HG03442 (cell line): Measurements from ENCODE around the gene NPIPA8.
"Not testable (repeated sequence)": the region's sequence is repeated elsewhere in the genome, so short reads cannot be mapped to it uniquely, and the experiment has no call there.

Experiments used
- ATAC-seq: cut with Tn5 transposase; IDR thresholded peaks from one replicate; pipeline ENCODE4 v1.9.1; 2021; ENCODE audit warnings: mild to moderate bottlenecking, moderate library complexity; ENCODE audit not compliant: unreplicated experiment

NPIPA8 gene

DNA sequence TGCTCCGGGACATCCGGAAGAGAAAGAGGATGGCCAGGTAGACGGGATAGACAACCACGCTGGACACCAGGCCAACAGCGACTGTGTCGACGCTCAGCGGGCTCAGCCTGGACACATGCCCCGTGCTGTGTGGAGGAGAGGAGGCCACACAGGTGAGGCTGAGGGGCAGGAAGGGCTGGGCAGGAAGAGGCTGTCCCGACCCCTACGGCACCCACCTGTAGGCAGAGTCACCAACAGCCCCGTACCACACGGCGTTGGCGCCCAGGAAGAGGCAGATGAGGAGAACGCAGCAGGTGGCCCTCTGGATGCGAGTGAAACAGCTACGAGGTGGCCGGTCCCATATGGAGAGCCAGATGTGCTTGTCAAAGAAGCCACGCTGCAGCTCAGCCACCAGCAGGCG is at the start of gene NPIPA8:
Gene NPIPA8, minus strand, starts transcription at position 101 of the 400 bp plus-strand sequence. CDS start 4,074 bp downstream, outside the sequence.
- ATAC-seq: not testable (repeated sequence)

DNA sequence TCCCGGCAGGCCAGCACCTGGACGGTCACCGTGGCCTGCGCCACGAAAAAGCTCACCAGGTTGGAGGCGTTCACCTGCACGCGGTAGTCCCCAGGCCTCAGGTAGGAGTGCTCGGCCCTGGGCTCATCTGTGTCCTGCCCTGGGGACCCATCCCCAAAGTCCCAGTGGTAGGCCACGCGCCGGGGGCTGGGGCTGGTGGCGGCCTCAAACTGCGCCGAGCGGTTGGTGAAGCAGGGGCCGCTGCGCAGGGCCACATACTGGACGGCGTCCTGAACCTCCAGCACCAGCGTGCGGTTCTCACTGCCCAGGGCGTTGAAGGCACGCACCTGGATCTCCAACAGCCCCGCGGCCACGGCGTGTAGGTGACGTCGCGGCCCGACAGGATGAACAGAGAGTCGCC is 48.7 kb upstream of the NPIPA8 start:
- not testable (repeated sequence) for ATAC-seq

DNA sequence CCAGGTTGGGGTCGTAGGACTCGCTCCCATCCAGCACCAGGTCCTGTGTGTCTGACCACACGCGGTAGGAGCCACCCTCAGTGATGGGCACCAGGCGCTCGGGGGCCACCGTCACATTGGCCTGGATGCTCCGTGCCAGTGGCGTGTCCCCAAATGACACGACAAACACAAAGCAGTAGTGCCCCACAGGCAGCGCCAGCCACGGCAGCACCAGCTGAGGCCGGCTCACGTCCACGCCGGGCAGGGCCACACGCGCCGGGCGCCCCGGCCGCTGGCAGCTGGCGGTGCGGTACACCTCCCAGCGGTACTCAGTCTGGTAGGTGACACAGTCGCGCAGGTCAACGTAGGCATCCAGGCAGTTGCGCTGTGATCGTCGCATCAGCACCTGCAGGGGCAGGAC is 48.3 kb upstream of the NPIPA8 start:
- ATAC-seq: not testable (repeated sequence)

DNA sequence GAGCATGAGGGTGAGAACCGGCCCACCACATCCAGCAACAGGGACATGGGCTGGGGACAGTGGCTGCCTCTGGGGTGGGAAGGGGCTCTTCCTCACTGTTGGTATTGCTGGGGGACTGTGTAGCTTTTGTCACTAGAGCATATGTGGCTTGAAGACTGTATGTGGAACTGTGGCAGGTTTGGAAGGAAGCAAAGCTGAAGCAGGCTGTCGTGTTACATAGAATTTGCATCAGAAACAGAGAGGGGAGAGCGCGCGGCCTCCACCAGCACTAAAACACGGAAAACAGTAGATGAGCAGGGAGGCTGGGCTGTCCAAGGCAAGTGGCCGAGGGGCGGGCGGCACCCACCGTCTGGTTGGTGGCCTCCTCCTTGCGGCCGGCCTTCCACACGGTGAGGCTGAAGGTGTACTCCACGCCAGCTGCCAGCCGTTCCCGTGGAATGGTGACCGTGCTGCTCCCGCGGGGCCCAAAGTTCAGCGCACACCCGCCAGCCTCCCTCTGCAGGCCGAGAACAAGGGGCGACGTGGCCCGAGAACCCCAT is 47.6 kb upstream of the NPIPA8 start:
- ATAC-seq: not testable (repeated sequence)

DNA sequence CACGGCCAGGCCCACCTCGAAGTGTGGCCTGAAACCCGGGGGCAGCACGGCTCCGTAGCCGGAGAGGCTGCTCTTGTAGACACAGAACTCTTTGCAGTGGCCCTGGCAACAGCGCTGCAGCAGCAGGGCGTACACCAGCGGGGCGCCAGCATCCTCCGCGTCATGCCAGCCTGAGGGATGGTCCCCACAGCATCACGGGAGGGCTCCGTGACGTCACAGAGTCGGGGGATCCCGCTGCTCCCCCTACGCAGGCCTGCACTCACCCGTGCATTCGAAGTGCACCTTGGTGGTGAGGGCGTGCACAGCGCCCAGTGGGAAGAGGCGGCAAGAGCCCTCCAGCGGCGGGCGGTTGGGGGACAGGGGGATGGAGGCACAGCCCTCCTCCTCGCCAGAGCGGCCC is 46.2 kb upstream of the NPIPA8 start:
- ATAC-seq: not testable (repeated sequence)

DNA sequence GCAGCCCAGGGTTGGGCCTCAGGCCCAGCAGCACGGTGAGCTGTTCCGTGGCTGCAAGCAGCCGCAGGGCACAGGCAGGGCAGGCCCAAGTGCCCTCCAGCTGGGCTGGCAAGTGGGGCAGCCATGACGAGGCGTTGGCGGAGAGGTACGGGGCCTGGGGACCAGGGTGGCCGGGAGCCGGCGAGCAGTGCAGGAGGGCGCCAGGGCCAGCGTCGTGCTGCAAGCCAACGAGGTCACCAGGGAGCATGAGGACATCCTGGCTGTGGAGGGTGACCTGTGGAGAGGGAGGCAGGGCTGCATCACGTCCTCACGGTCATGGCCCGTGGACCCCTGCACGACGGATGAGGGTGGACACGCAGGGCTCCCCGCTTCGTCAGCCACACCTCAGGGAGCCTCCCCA is 11.2 kb upstream of the NPIPA8 start:
- ATAC-seq: not testable (repeated sequence)

DNA sequence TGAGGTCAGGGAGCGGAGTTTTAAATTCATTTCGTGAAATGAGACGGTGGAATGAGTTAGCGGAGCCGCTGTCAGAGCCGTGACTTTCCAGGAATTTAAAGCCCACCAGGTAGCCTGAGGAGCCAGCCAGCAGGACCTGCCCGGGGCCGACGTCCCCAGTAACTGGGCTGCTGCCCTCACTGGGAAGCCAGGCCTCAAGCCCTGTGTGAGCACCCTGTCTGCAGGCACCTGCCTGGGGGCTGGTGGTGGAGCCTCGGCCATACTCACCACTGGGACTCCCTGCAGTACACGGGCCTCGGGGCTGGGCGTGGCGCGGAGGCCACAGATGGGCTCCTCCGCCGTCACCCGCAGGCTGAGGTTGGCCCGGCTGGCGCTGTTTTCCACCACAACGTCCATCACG is 10.5 kb upstream of the NPIPA8 start:
- ATAC-seq: not testable (repeated sequence)

DNA sequence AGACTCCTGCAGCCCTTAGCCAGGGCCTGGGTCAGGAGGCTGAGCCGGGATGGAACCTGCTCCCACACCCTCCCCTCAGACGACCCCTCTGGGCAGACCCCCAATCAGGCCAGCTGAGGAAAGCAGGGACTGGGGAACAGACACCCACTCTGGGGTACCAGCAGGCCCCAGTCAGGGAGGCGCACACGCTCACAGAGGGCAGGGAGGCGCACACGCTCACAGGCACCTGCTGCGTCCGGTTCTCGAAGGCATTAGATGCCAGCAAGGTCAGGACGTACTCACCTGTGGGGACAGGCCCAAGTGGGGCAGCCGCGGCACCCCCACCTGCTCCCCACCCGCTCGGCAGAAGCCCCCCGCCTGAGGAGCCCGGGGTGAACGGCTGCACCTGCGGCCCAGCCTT is 8.1 kb upstream of the NPIPA8 start:
- not testable (repeated sequence) for ATAC-seq

DNA sequence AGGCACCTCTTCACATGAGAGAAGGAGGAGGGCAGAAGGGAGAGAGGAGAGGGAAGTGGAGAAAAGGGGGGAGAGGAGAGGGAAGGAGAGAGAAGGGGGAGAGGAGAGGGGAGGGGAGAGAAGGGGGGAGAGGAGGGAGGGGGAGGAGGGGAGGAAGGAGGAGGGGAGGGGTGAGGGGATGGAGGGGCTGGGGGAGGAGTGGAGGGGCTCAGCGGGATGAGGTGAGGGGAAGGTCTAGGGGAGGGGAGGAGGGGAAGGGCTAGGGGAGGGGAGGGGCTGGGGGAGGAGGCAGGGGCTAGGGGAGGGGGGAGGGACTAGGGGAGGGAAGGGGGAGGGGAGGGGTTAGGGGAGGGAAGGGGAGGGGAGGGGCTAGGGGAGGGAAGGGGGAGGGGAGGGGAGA is 5.5 kb upstream of the NPIPA8 start:
- ATAC-seq: not testable (repeated sequence)

DNA sequence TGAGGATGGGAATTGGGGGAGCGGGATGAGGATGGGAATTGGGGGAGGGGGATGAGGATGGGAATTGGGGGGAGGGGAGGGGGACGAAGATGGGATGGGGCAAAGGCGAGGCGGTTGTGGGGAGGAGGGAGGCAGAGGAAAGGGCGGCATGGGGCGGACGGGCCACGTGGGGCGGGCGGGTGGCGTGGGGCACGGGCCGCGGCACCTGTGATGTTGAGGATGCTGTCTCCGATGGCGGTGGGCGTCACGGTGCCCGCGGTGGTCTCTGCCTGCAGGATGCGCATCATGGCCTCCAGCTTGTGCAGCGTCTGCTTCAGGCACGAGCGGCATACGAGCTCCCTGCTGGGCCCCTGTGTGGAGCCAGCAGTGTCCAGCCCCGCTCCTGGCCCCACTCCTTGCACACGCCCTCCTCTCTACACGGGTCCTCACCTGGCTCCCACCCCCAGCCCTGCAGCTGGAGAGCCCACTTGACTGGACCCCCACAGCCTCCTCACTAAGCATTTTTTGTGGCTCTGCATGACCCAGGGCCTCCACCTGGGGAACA is 5.0 kb upstream of the NPIPA8 start:
- not testable (repeated sequence) for ATAC-seq

DNA sequence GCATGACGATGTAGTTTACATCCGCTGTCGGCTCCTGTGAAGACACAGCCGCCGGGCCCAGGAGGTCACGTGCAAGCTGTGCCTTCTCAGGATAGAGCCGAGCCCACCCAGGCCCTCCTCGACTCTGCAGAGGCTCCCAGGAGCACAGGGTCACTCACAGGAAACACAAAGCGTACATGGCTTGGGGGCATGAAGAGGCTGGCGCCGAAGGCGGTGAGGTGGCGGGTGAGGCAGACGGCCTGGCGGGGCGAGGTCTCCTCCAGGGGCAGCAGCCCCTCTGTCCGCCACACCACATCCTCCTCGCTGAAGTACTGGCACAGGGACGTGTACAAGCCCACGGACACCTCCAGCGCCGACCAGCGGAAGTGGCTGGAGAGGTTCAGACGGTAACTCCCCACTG is 2.7 kb upstream of the NPIPA8 start:
- not testable (repeated sequence) for ATAC-seq

DNA sequence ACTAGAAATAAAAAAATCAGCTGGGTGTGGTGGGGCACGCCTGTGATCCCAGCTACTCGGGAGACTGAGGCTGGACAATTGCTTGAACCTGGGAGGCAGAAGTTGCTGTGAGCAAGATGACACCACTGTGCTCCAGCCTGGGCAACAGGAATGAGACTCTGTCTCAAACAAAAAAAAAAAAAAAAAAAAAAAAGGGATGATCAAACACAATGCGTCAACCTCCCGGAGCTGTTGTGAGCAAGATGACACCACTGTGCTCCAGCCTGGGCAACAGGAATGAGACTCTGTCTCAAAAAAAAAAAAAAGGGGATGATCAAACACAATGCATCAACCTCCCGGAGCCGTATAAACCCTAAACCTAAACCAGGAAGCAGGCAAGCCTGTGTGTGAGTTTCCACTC is 24.7 kb downstream of the NPIPA8 start:
- not testable (repeated sequence) for ATAC-seq

DNA sequence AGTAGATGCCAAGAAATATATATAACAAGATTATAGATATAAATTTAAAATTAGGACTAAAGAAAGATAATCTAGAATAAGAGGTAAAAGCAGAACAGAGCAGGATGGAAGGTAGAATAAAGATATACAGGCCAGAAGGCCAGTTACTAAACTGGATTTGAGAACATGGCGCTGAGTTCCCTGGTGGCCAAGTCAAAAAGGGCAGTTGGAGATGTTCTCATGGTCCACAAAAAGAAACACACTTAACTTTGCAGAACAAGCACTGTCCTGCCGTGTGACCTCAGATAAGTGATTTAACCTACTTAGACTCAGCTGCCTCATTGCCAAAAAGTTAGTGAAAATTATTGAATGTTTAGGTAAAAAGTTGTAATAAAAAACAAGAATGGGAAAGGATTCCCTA is 27.4 kb downstream of the NPIPA8 start:
- not testable (repeated sequence) for ATAC-seq

DNA sequence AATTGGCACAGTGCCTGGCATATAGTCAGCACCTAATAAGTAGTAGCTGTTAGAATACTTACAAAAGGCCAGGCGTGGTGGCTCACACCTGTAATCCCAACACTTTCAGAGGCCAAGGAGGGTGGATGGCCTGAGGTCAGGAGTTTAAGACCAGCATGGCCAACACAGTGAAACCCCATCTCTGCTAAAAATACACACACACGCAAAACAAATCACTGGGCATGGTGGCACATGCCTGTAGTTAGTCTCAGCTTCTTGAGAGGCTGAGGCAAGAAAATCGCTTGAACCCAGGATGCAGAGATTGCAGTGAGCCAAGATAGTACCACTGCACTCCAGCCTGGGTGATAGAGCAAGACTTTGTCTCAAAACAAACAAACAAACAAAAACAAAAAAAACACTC is 29.3 kb downstream of the NPIPA8 start:
- not testable (repeated sequence) for ATAC-seq

DNA sequence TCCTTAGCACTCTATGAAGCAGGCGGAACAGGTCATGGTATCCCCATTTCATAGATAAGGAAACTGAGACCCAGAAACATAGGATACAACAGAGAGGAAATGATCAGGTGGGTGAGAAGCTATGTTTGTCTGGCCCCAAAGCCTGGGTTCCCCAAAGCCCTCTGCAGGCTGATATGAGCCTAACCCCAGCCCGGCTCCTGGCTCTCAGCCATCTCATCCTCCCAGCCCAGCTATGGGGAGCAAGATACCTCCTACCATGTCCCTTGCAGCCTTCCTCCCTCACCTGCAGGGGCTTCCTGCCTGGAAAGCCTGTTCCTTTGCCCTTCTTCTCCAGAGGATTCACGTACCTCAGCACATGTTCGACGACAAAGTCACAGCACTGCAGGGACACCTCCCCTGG is 30.5 kb downstream of the NPIPA8 start:
- ATAC-seq: not testable (repeated sequence)

DNA sequence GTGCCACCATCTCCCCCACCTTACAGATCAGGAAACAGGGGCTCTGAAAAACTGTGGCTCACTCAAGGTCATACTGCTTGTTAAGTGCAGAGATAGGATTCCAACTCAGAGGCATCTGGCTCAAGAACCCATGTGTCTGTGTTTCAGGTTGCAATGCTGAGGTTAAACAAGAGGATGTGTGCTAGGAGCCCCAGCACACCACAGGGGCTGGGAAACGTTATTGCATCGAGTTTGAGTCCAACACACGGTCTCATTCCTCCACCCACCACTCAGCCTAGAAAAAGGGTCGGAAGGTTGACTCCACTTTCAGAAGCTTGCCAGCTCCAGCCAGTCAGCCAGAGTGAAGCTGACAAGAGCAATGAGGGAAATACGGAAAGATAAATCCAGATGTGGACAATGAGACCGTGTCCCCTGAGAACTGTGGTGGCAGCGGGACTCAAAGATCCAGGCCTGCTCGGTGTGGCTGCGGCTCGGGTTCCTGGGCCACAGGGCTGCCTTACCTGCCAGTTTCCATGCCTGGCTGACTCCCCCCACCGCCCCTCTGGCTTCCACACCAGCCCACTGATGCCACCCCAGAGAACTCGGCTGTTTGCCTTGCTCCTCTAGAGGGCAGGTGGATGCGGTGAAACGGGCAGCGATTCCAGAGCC is 33.4 kb downstream of the NPIPA8 start:
- ATAC-seq: not testable (repeated sequence)

DNA sequence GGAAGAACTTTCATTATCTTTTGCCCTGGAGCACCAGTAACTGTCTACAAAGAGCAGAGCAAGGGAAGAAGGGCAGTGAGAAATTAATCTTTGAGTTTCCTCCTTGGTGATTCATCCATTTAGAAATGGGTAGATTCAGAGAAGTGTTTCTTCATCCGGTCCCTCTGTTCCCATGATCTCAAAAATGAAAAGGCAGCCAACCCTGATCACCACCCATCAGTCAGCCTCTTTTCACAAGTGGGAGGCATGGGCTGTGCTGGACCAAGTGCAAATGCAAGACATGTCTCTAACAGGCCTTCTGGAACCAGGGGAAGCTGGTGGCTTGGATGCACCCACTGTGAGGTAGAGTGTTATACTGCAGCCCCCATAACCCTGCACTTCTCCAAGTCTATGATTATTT is 38.8 kb downstream of the NPIPA8 start:
- not testable (repeated sequence) for ATAC-seq

DNA sequence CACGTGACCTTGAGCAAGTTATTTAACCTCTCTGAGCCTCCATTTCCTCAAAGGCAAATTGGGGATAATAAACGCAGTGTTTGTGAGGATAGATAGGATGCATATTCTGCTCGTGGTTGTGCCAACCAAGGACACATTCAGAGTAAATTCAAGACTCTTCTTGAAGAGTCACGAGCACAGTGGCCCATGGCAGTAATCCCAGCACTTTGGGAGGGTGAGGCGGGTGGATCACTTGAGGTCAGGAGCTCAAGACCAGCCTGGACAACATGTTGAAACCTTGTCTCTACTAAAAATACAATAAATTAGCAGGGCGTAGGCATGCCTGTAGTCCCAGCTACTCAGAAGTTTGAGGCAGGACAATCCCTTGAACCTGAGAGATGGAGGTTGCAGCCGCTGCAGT is 39.6 kb downstream of the NPIPA8 start:
- not testable (repeated sequence) for ATAC-seq

DNA sequence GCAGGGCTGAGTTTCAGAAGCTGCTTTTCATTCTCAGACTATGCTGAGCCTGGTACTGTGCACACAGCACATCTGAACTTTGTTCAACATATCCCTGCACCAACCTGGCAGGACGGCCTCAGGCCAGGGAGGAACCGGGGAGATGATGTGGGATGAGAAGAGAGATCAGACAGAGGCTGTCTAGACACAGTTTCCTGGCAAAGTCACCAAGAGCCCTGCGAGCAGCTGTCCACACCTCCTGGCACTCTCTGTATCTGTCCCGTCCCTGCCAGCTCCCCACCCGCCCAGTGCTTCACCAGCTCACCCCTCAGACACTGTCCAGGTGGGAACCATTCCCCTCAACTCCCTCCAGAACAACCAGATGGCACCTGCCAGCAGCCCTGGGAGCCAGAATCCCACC is 42.2 kb downstream of the NPIPA8 start:
- not testable (repeated sequence) for ATAC-seq

DNA sequence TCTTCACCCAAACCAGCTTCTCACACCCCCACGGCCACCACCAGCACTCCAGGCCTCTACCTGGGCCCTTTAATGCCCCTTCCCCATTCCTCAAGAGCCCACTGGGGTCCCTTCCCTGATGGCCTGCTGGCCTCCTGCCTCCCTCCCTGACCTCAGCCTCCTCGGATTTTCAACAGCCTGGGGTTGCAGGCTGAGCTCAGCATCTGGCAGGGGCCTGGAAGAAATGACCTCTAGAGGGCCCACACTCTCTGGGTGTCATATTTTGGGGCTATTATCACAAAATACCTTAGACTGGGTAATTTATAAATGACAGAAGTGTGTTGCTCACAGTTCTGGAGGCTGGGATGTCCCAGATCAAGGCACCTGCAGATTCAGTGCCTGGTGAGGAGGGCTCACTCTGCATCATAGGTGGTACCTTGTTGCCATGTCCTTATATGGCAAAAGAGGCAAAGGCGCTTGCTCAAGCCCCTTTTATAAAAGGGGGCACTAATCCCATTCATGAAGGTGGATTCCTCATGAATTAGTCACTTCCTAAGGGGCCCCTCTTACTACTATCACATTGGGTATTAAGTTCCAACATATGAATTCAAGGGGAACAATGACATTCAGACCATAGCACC is 43.1 kb downstream of the NPIPA8 start:
- ATAC-seq: not testable (repeated sequence)

DNA sequence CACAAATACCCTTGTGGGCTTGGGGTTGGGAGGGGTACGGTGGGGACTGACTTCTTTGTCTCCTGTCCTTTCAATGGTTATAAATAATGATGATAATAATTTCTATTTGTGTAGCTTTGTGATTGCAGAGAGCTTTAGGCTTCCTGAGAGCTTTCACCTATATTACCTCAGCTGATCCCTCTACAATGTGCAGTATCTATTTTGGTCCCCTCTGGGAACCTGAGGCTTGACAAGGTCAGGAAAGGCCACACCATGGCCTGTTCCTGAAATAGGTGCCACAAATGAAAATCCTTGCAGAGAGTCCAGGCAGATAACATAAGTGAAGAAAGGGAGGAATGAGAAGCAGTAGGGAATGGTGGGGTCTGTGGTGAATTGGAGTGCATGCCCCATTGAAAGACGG is 45.6 kb downstream of the NPIPA8 start:
- not testable (repeated sequence) for ATAC-seq

DNA sequence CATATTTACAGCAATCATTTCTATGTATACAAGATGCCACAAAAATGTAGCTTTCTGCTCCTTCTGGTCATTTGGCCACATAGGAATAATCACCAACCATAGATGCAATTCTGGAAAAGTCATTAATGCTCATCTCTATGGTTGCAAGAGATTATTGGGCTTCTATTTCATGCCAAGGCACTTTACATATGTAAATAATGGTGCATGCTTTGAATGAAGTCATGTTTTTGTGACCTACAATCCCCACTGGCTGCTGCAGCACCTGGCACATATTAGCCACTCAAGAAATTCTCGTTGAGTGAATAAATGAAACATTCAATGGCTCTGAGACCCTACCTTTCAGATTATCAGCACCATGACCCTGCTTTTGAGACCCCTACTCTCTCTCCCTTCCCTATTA is 50.2 kb downstream of the NPIPA8 start:
- ATAC-seq: not testable (repeated sequence)
